Dermis blood vessel endothelial cell (primary cell): ENCODE results near the gene ZNRF1. TPM values are rescaled to one million over a fixed set of nuclear protein-coding genes. Genes with fewer than 3 reads are reported as not detected.

Experiments used
- DNase-seq: peaks from one replicate; pipeline ENCODE4 v3.0.0; 2010
- total RNA-seq: library from RNA; depleted of rRNA; stranded (reverse); fragments of >200 nt; gene quantifications from 2 replicates; pipeline ENCODE4 v1.2.3, GENCODE V29; 2014

ZNRF1 gene
- total RNA-seq, 1 donor from 2014 or later, result 35.7 TPM

DNA sequence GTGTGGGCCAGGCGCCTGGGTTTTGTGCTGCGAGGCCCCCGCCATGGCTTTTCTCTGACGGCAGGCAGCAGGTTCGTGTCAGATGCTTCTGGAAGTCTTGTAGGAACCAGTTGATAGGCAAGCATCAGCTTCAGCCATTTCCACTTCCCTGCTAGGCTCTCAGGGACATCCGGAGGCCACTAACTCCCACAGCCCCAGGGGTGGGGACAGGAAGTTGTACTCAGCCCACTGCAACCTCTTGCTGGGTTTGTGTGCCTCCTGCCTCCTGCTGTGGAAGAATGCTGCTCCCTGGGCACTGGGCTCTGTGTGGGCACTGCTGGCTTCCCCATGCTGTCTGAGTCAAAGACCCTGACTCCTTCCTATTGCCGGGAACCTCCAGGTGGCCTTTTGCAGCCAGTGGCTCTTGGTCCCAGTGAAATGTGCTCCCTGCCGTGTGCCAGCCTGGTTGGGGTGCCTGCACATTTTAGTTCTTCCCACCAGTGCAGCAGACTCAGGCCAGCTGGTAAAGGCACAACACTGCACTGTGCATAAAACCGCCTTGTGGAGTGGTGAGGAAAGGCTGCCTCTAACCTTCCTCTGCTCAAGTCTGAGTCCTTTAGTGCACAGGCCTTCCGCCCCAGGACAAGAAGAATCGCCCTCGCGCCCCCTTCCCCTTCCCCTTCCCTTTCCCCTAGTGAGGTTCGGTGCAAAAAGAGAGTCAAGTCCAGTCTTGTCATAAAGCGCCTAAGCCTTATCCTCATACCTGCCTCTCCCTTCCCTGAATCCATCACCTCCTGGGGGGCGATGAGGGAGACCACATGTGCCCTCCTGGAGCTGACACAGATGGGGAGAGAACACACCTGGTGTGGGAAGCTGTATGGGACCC, 101.1 kb downstream of the ZNRF1 start:
- DNase-seq, result peak; percentile 56

DNA sequence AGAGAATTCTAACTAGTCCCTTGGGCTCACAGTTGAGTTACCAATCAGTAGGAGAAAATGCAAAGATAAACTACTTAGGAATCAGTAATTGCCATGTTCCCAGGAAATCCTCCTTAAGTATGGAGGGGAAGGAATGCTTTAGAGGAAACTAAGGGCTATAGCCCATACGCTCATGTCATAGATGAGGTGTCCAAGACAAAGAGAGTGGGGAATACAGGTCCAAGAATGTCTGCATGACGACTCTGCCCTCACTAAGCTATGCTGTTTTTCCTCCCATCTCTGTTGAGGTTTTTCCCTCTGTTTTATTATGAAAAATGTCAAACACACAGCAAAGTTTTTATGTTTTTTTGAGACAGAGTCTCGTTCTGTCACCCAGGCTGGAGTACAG, 101.8 kb downstream of the ZNRF1 start:
- no peak for DNase-seq

DNA sequence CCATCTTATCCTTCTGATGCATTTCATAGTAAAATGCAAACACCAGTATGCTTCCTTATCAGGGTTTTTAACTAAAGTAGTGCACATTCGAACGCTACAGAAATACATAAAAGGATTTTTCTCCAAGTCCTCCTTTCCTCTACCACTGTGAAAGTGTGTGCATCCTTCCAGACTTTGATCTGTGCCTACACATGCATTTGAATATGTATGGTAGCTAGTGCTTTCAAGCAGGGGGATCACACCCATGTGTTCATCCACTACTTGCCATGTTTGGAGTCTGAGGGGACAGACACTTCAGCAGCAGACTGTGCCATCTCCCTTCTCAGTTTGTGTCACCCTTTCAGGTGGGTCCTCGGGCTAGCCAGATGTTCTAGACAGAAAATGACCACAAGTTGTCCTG, 102.8 kb downstream of the ZNRF1 start:
- no peak for DNase-seq

DNA sequence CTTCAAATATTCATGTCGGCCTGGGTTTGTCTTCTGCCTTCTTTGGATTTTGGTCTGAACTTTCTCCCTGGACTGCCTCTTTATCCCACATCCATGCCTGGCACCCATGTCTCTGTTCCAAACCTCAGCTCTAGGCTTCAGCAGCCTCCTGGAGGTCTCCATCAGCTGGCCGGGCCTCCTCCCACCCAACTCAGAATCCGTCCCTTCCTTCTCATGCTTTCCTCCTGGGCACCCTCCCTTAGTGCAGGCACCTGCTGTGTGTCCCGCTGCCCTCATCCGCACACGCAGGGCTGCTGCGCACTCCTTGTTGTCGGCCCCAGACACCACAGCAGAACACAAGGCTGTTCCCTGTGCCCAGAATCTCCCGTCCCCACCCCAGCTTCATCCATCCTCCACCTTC, 103.8 kb downstream of the ZNRF1 start:
- DNase-seq, result no peak

DNA sequence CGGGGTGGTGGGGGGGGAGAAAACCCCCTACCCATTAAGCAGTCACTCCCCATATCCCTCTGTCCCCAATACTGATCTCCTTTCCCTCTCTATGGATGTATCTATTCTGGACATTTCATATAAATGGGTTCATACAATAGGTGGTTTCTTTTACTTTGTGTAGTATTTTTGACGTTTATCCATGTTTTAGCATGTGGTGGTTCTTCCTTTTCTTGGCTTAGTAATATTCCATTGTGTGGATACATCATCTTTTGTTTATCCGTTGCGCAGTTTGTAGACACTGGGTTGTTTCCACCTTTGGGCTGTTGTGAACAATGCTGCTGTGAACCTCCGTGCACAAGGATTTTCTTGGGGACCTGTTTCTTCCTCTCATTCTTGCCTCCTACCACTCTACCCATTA, 105.2 kb downstream of the ZNRF1 start:
- DNase-seq, result no peak

DNA sequence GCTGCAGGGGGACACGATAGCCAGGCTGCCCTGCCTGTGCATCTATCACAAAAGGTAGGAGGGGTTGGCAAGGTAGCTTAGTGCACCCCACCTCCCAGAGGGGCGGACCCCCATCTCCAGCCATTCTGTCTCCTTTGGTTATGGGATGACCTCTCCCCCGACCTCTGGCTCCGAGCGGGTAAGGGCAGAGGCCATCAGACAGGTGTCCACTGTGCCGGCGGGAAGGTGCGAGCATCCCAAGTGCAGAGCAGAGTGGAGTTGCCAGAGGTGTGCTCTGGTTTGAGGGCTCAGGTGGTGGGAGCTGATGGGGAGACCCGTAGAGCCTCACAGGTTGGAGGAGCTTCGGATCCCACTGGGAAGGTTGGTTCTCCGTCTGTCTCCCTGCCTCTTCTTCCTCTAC, 106.0 kb downstream of the ZNRF1 start:
- no peak for DNase-seq

DNA sequence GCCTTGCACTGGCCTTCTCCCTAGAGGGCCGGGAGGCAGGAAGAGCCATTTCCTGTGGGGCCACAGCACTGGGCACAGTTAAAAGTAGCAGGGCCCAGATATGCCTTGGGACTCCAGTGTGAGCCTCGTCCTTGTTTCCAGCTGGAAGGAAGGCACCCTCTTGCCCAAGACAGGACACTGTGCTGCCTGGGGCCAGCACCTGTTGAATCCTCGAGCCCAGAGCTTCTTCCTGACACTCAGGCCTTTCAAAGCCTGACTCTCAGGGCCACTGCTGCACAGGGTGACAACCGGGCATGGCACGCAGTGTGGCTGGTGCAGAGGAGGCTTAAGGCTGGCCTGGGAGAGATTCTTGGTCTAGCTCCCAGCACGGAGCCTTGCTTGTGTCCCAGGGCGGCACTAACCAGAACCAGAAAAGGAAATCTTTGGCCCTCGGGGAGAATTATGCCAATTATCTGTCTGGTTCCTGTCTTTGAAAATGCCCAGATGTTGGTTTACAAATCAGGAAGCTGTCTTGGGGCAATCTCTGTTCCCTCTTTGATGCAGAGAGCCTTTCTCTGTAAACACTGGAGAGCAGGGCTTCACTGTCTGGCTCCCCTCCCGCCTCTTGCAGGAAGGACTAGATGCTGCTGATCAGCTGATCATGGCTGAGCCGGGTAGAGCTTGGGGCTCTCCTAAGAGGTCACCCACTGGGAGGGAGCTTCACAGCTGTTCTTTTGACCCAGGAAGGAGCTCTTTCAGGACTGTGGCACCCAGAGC, 106.7 kb downstream of the ZNRF1 start:
- DNase-seq, result no peak

DNA sequence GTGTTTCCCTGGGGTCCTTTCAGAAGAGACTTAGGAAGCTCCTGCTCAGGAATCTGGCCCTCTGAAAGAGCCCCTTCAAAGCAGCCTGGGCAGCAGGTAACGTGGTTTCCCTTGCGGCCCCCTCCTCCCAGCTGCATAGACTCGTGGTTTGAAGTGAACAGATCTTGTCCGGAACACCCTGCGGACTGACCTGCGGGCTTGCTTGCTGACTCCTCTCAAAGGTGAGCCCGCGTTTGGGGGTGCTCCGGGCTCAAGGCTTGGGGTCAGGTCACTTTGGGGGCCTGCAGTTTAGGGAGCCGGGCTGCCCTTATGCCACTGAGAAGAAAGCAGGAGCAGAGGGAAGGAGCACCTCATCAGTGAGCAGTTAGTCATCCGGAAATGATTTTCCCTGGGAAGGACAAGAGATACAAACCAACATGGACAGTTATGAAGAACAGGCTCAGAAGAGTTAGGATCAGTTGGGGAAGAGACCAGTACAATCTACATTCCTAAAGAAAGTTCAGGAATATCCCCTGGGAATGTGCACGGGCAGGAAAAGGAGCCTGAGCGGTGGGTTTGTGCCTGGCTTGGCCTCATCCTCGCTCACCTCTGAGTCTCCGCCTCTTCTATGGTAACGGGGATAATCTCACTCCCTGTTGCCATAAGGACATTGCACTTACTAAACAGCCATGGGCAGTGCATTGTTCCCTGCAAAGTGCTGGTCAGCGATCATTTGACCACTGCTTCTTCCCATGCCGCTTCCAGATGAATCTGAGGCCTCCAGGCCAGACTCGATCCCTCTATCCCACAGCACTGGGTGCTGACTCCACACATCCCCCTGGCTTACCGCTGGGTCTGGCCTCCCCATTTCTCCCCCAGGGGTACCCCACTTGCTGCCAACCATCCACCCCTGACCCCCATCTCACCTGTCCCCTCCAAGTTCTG, 107.8 kb downstream of the ZNRF1 start:
- DNase-seq, result no peak

DNA sequence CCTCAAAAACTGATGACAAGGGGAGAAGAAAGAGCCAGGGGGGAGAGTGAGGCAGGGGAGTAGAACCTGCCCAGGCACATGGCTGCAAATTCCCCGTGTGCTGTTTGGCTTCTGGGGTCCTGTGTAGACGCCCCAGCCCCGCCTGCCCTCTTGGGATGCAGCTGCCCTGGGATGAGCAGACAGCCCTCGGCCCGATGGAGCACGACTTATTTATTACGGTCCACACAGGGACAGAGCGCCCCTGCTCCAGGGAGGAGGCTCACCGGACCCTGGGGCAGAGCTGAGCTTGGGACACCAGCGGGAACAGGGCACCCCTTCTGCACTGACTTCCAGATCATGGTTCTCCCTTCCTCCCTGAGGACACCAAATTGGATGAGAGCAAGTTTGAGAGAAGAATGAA, 108.7 kb downstream of the ZNRF1 start:
- DNase-seq, result no peak

DNA sequence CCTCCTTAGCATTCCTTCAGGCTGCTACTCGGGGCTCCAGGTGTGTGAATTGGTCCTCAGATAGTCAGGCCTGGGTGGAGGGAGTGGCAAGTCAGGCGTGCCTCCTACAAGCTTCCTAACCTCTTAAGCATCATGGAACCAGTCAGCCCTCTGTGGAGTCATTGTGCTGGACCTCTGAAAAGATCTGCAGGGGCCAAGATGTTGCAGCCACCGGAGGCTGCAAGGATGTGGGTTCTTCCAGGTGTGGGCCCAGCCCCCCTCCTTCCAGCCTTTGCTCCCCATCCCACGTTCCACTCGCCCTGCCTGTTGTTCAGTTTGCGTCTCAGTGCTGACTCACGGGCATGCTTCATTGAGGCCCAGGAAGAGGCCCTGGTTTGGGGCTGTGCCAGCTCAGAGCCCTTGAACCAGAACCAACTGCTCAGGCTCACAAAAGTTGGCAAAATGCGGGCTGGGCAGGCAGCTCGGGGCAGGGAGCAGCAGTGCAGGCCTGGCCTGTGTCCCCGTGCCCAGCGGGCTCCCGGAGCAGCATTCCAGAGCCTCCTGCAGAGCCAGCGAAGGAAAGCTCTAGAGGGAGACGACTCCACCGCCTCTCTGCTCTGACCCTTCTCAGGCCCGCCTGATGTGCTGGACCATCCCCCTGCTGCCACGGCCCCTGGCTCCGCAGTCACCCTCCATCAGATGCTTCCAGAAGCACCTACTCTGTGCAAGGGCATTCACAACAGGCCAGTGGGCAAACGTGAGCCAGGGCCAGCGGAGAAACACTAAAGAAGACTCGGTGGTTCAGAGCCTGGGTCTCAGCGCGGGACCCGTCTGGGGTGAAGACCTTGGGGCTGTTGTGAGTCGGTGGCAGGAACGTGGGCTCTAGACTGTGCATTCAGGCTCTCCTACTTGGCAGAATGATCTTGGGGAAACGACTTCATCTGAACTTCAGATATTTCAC, 110.2 kb downstream of the ZNRF1 start:
- DNase-seq, result no peak

DNA sequence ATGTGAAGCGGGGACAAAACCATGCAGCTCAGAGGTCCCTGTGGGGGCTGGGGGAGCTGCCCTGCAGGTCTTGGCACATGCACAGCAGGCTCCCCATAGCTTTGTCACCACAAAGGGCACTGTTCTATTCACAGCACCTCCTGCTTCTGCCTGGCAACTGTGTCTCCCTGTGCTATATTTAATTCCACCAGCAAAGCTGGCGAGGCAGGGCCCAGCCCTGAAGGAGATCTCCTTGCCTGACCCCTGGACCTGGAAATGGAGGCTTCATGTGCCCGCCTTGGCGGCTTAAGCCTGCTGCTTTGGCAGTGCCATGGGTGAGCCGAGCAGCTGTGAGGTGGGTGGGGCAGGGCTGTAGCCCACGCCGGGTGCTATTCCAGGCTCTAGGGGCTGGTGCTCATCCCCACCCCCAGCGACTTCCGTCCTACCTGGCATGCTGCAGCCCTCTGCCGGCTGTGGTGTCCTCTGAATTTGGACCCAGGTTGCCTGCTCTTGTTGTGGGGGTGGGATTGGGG, 111.0 kb downstream of the ZNRF1 start:
- DNase-seq, result no peak

DNA sequence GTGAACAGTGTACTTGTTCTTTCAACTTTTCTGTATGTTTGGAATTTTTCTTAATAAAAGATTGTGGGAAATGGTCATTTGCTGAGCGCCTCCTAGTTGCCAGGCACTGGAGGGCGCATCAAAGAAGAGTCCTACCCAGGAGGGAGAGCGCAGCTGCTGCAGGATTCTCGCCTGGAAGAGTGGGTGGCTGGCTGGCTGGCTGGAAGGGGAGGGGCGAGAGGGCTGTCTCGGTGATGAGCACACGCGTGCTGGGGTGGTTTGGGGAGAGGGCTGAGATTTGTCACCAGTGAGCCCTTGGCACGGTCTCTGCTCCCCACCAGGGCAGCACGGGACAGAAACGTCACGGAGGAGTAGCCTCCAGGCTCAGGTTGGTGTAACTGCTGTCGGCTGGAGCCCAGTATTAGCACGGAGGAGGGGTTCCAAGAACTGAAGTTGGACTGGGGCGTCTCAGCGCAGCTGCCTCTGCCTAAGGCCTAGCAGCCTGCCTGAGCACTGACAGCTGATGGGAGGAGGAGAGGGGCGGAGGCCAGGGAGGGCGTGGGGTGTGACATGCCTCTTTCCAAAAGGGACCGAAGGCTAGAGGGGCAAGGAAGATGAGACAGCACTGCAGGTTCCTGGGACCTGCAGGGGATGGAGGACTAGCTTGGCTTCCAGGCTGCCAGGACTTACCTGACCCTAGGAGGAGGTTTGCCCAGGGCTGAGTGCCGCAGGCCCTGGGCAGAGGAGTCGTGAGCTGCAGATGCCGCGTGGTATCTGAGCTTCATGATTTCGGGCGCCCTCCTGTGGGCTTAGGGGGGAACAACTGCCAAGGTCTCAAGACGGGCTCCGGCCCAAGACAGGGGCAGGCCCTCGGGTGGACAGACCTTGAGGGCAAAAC, 112.1 kb downstream of the ZNRF1 start:
- DNase-seq, result peak; percentile 95

DNA sequence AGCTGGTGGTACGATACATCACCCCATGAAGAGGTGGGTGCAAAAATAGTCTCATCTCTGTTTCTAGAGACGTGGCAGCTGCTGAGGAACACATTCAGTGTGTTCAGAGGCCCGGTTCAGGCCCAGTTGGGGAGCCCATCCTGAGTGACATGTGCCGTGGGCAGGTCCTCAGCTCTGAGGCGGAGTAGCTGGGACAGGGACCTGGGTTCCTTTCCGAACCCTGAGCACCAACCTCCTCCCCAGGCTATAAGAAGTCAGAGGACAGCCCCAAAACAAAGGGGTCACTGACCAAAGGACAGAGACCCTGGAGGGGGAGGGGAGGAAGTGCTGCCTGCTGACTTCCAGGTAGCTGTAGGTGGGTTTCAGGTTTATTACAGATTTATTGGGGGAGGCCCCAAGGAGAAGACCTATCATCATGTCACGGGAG, 112.7 kb downstream of the ZNRF1 start:
- no peak for DNase-seq

DNA sequence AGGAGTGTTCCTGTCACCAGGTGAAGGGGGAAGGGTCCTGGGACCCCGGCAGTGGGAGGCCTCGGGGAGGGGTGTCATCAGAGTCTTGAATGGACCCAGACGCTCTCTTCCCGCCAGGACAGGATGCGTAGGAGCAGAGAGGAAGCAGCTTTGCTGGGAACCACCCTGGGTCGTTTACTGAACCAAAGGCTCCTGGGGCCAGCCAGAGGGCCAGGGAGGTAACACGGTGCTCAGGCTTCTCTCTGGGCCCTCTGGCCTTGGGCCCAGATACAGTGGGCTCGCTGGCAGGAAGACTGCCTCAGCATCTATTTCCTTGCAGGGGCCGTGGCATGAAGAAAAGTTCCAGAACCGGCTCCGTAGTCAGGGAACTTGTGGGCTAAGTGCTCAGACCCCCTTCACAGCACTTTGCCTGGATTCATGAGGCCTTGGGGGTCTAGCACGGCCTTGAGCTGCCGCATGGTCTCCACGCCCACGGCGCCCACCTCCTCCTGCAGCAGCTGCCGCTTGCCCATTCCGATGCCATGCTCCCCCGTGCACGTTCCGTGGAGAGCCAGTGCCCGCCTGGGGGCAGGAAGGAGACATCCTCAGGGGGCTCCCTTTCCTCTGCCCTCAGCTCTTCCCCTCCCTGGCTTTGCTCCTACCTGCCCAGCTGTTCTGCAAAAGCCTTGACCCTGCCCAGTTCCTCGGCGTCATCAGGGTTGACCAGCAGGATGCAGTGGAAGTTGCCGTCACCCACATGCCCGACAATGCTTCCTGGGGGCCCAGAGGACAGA, 113.3 kb downstream of the ZNRF1 start:
- DNase-seq, result peak; percentile 68

DNA sequence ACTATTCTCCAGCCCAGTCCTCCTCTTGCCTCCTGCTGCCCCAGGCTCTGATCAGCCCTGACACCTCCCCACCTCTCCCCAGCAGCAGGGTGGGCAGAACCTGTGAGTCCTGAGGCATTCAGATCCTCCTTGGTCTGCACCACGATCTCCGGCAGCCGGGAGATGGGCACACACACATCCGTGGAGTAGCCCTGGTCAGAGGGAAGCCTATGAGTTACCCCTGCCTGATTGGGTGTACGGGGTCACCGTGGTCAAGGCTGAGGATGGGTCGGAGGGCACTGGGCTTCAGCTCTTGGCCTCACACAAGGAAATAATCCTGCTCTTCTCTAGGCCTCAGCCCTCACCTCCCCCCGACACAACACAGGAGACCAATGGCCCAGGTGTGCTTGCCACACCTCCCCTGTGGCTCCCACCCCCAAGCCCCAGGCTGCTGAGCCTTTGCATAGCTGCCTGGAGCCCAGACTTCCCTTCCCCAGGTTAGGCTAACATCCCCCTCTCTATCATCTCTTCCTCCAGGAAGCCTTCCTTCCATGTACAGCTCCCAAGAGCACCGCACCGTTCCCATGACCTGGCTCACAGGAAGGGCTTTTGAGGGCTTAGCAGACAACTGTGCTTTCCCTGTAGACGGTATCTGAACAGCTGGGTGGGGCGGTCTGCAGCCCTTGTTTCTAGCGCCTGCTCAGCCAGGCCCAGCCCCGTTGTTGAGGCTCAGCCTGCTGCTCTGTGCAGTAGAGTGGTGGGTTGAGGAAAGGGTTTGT, 114.1 kb downstream of the ZNRF1 start:
- DNase-seq, result no peak

DNA sequence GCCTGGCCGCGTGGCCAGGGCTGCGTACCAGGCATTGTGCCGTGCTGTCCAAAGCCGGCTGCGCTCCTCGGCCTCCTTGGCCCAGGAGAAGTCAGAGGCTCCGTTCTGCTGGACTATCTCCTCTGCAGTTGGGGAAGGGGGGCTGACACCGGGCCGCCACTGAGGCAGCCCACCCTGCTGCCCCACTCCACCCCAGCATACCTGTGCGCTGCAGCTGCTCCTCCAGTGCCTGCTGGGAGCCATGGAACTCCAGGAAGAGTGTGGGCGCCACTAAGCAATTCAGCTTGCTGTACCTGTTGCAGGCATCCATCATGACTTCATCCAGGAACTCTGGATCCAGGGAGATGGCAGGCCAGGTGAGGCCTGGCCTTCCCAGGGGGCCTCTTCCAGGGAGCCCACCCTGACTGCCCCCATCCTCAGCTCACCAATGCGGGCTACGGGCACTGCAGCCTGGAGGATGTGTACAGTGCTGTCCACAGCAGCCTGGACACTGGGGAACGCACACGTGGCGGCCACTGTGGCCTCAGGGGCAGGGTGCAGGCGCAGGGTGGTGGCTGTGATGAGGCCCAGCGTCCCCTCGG, 114.8 kb downstream of the ZNRF1 start:
- no peak for DNase-seq

DNA sequence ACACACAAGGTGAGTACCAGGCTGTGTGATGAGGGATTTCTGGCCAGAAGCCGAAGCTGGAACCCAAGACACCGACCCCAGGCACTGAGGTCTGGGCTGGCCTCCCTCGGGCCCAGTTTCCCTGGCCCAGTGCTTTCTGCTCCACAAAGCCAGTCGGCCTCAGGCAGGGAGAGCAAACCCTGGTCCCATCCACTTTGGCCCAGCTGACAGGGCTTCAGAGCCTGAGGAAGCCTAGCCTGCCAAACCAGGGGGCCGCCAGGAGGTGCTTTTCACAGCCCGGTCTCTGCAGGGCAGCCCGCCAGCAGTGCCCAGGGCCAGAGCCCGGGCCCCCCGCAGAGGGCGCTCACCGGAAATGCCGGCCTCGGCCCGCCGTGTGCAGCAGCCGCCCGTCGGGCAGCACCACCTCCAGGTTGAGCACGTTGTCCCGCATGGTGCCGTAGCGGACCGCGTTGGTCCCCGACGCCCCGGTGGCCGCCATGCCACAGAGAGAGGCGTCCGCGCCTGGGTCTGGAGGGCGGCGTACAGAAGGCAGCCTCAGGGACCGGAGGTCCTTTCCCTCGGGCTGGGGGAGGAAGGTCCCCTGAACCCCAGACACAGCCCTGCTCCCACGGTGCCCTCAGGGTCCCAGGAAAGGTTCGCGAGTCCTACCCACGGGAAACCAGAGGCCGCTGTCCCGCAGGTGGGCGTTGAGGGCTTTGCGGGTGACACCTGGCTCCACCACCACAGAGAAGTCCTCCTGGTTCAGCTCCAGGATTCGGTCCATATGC, 115.5 kb downstream of the ZNRF1 start:
- DNase-seq, result no peak
